Panc1 (cell line): ENCODE data around the gene BBS9. TPM values are rescaled to one million over a fixed set of nuclear protein-coding genes. Genes with fewer than 3 reads are reported as not detected.

Source experiments
- ATAC-seq: fragments of 200-7000 bp; cut with Tn5 transposase; 2 replicates; pipeline ENCODE4 v1.9.1; 2020; ENCODE audit warnings: mild to moderate bottlenecking, moderate library complexity
- BruUV-seq: library from RNA; stranded (reverse); fragments of 400-500 nt; replicated peaks from 2 replicates; lab custom pipeline; 2021; lab: Mats Ljungman, UMichigan
- CTCF ChIA-PET: fragments of 300-600 bp; sonication (Branson Sonifier 250); formaldehyde crosslinking; loops from one replicate; lab custom pipeline; 2022; ENCODE audit warnings: antibody characterized with exemption; lab: Charles Lee
- POLR2A ChIA-PET: fragments of 300-600 bp; sonication (Branson Sonifier 250); formaldehyde crosslinking; loops from one replicate; lab custom pipeline; 2022; ENCODE audit warnings: antibody characterized with exemption; lab: Charles Lee
- DNase-seq: peaks from one replicate; pipeline ENCODE4 v3.0.0-alpha.2; 2010; ENCODE audit warnings: low read depth, low spot score
- H3K27ac ChIP-seq: 2 replicates; pipeline ENCODE4 v1.5.1; 2011; ENCODE audit warnings: mild to moderate bottlenecking, low read length, inconsistent platforms
- H3K27me3 ChIP-seq: fragments of 200-500 bp; sonication (Bioruptor generic); 2 replicates; pipeline ENCODE4 v1.6.0; 2014; ENCODE audit warnings: low read length, inconsistent platforms; ENCODE audit not compliant: control insufficient read depth, insufficient read depth
- H3K36me3 ChIP-seq: fragments of 200-500 bp; sonication (Bioruptor generic); 2 replicates; pipeline ENCODE4 v1.5.1; 2014; ENCODE audit warnings: inconsistent platforms, mild to moderate bottlenecking, low read length, moderate library complexity; ENCODE audit not compliant: control insufficient read depth, insufficient read depth
- H3K4me1 ChIP-seq: 2 replicates; pipeline ENCODE4 v1.5.1; 2011; ENCODE audit warnings: inconsistent platforms, mild to moderate bottlenecking, low read length, moderate library complexity; ENCODE audit not compliant: control insufficient read depth, insufficient read depth
- H3K4me3 ChIP-seq, 2 experiments: 2 replicates each; pipeline ENCODE4 v1.5.1; 2011 to 2012; ENCODE audit warnings: low read depth in 2 of 2, low read length in 2 of 2, mild to moderate bottlenecking in 2 of 2, inconsistent platforms in 1 of 2, moderate library complexity in 1 of 2
- H3K9me3 ChIP-seq: fragments of 200-500 bp; sonication (Bioruptor generic); 2 replicates; pipeline ENCODE4 v1.5.1; 2014; ENCODE audit warnings: low read depth, mild to moderate bottlenecking, inconsistent platforms, low read length, moderate library complexity; ENCODE audit not compliant: control insufficient read depth, insufficient read depth
- POLR2AphosphoS5 ChIP-seq: IDR thresholded peaks from 2 replicates; pipeline ENCODE4 v1.6.1; 2012; ENCODE audit warnings: mild to moderate bottlenecking, low read depth, low read length, moderate library complexity
- REST ChIP-seq, 2 experiments: IDR thresholded peaks; 2 replicates each; pipeline ENCODE4 v1.6.1; 2011 to 2012; ENCODE audit warnings: low read depth in 2 of 2, control low read depth in 1 of 2, low read length in 1 of 2, mild to moderate bottlenecking in 1 of 2, moderate library complexity in 1 of 2; ENCODE audit not compliant: insufficient read depth in 1 of 2
- SIN3A ChIP-seq: IDR thresholded peaks from 2 replicates; pipeline ENCODE4 v1.6.1; 2012; ENCODE audit warnings: low read depth, mild to moderate bottlenecking, low read length, moderate library complexity, borderline replicate concordance; ENCODE audit not compliant: insufficient read depth
- TCF7L2 ChIP-seq: IDR thresholded peaks from 2 replicates; pipeline ENCODE4 v1.6.1; 2011; ENCODE audit warnings: mild to moderate bottlenecking, low read depth, low read length, inconsistent platforms
- in situ Hi-C: cut with HindIII; loops from 2 replicates; pipeline ENCODE4 v1.10.0; 2016; ENCODE audit warnings: low sequenced_read_pairs, low pct_unique_long_range_greater_than_20kb
- intact Hi-C: fragments of 100-400 bp; cut with micrococcal nuclease; formaldehyde crosslinking; loops from one replicate; pipeline ENCODE4 v1.10.0; 2022; ENCODE audit not compliant: unreplicated experiment
- total RNA-seq: library from RNA; stranded (reverse); gene quantifications from one replicate; pipeline ENCODE4 v1.2.1, GENCODE V29; 2021; ENCODE audit not compliant: unreplicated experiment
- TF ChIP-seq, protein P1 (sequence below): fragments of 450-650 bp; IDR thresholded peaks from 2 replicates; pipeline ENCODE4 v1.5.1; 2017; ENCODE audit warnings: mild to moderate bottlenecking

Gene BBS9
- total RNA-seq, 1 experiment from 2014 or later = 6.9 TPM

GRCh38 chr7:33559324-33559710 is 430.0 kb downstream of the BBS9 start:
- no peaks in the 10 kb centered on the region for H3K27me3 ChIP-seq
- intact Hi-C loops (no loop called here), in situ Hi-C loops (no loop called here)
- no peaks in the 10 kb centered on the region for H3K4me1 ChIP-seq
- H3K27ac ChIP-seq = no peak overlapping the region
- TF ChIP-seq TCF7L2 = no peak
- TF ChIP-seq, protein P1, sequence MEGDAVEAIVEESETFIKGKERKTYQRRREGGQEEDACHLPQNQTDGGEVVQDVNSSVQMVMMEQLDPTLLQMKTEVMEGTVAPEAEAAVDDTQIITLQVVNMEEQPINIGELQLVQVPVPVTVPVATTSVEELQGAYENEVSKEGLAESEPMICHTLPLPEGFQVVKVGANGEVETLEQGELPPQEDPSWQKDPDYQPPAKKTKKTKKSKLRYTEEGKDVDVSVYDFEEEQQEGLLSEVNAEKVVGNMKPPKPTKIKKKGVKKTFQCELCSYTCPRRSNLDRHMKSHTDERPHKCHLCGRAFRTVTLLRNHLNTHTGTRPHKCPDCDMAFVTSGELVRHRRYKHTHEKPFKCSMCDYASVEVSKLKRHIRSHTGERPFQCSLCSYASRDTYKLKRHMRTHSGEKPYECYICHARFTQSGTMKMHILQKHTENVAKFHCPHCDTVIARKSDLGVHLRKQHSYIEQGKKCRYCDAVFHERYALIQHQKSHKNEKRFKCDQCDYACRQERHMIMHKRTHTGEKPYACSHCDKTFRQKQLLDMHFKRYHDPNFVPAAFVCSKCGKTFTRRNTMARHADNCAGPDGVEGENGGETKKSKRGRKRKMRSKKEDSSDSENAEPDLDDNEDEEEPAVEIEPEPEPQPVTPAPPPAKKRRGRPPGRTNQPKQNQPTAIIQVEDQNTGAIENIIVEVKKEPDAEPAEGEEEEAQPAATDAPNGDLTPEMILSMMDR = no peak
- no peak for TF ChIP-seq SIN3A
- TF ChIP-seq POLR2AphosphoS5 = no peak
- TF ChIP-seq REST (IDR thresholded peaks at IDR 0.05; ENCODE audit: insufficient read depth in 1 of 2, low read depth in 2 of 2, low read length in 1 of 2) = no peak
- H3K9me3 ChIP-seq = no peaks in the 10 kb centered on the region
- no peak overlapping the region for H3K4me3 ChIP-seq
- no peak for ATAC-seq
- DNase-seq = no peak
- no TSS peak for BruUV-seq
- CTCF ChIA-PET = no interaction called here
- H3K36me3 ChIP-seq = no peaks in the 10 kb centered on the region
- POLR2A ChIA-PET = no interaction called here

DNA sequence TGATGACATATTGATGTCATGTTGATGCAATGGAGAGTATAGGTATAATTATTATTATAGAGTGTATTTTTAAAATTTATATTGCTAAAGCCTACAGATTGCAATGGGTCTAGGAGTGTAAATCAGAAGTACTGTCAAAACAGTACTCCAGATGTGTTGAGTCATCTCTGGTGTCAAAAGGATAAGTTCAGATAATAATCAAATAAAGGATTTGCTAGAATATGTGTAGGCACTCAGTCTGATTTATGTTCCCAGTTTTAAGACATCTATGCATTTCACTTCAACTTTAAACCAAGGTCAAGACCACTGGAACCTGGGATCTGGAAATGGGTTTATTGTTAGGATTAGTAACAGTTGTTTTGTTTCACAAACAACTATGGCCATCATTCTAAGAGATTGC is 433.6 kb downstream of the BBS9 start:
- no peak for DNase-seq

More for the DNA sequence above, 433.6 kb downstream of the BBS9 start:
- Histone ChIP-seq H3K27ac (no peak overlapping the region), H3K36me3 (no peaks in the 10 kb centered on the region), H3K9me3 (no peaks in the 10 kb centered on the region), H3K27me3 (no peaks in the 10 kb centered on the region), H3K4me1 (no peaks in the 10 kb centered on the region), H3K4me3 (no peak overlapping the region)
- intact Hi-C loops (no loop called here), in situ Hi-C loops (no loop called here)
- no peak for ATAC-seq
- CTCF ChIA-PET = no interaction called here
- TF ChIP-seq, protein P1 = no peak
- TF ChIP-seq SIN3A (no peak), TCF7L2 (no peak), REST (IDR thresholded peaks at IDR 0.05; ENCODE audit: insufficient read depth in 1 of 2, low read depth in 2 of 2, low read length in 1 of 2) (no peak), POLR2AphosphoS5 (no peak)
- BruUV-seq = no TSS peak
- POLR2A ChIA-PET = no interaction called here
